GM12892 (cell line): ENCODE measurements around the gene JDP2.

Source experiments
- POLR2A ChIP-seq: IDR thresholded peaks from 2 replicates; pipeline ENCODE4 v1.6.1; 2011; ENCODE audit warnings: low read depth, low read length, control low read depth
- POLR2AphosphoS5 ChIP-seq: IDR thresholded peaks from 2 replicates; pipeline ENCODE4 v1.6.1; 2011; ENCODE audit warnings: low read depth, low read length, control low read depth
- TAF1 ChIP-seq: IDR thresholded peaks from 2 replicates; pipeline ENCODE4 v1.6.1; 2011; ENCODE audit warnings: low read depth, mild to moderate bottlenecking, control low read depth, low read length, borderline replicate concordance

- TF ChIP-seq POLR2A, result no peak
- no peak for TF ChIP-seq TAF1
- TF ChIP-seq POLR2AphosphoS5, result no peak
These were observed 69.9 kb downstream of the JDP2 start for GRCh38 chr14:75497701-75498100.
